ENCODE measurements around the gene ADAM15. TPM values are rescaled to one million over a fixed set of nuclear protein-coding genes. Genes with fewer than 3 reads are reported as not detected.

Gene ADAM15
- polyA plus RNA-seq, 3 donors: 44.5 to 202 (median 74.3) TPM

DNA sequence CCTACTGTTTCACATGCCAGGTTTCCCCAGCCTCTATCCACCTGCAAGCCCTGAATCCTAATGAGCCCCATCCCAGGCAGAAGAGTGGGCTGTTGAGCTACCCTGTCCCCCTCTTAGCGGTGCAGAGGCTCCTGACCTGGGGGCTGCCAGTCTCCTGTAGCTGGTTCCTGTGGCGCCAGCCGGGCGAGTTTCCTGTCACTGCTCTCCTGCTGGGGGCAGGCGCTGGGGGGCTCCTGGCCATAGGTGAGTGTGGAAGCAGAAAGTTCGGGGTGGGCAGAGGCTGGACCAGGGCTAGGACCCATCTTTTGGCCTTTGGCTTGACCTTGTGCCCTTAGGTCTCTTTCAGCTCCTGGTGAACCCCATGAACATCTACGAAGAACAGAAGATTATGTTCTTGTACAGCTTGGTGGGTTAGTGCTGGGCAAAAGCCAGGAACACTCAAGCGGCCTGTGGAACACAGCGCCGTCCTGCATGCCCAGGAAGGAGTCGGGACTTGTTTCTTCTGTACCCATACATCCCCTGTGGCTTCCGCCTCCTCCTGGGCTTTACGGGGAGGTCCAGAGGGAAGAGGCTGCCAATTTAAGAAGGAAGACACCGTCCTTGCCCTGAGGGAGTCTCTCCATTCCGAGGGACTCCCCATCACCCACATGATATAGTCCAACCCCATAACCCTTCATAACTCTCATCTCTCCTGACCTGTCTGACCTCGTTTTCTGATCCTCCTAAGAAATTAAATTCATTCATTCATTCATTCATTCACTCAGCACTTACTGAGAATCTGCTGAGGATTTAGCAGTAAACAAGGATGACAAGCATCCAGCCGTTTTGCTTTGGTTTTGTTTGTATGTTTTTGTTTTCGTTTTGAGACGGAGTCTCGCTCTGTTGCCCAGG, 16.6 kb upstream of the ADAM15 start:
- H3K9me3 Mint-ChIP-seq: peaks cover 0 to 1% (median 0%) of the 10 kb centered on the region in 7 donors
- intact Hi-C loops (cut with micrococcal nuclease): no loop called here
- H3K27me3 Mint-ChIP-seq (ENCODE audit: low read depth in 3 of 3): peaks cover 10 to 18% (median 12%) of the 10 kb centered on the region in 3 donors
- Histone ChIP-seq H3K9me3 (replicated peaks in 1 of 2; ENCODE audit: control insufficient read depth in 1 of 2, insufficient read depth in 1 of 2, low read length in 2 of 2) (no peaks in the 10 kb centered on the region), H4K20me1 (ENCODE audit: insufficient read depth, low read length) (no peaks in the 10 kb centered on the region), H3K4me2 (replicated peaks; ENCODE audit: extremely low read depth, low read length, poor library complexity, severe bottlenecking) (no peak overlapping the region), H3K79me2 (ENCODE audit: insufficient read depth, low read length) (no peaks in the 10 kb centered on the region), H3K36me3 (replicated peaks in 1 of 2; ENCODE audit: control insufficient read depth in 1 of 2, insufficient read depth in 2 of 2, low read length in 2 of 2) (no peaks in the 10 kb centered on the region), H3K4me3 (replicated peaks in 1 of 3; ENCODE audit: low read depth in 2 of 3, low read length in 3 of 3) (no peak overlapping the region), H3K4me1 (ENCODE audit: control insufficient read depth in 1 of 2, insufficient read depth in 2 of 2, low read length in 2 of 2) (peaks cover 26 to 28% of the 10 kb centered on the region in 2 donors), H2AFZ (ENCODE audit: insufficient read depth, low read depth, low read length, poor library complexity, severe bottlenecking) (no peak overlapping the region), H3K27me3 (ENCODE audit: control insufficient read depth in 2 of 2, insufficient read depth in 2 of 2, low read length in 2 of 2) (no peaks in the 10 kb centered on the region), H3K27ac (ENCODE audit: low read depth in 1 of 2, low read length in 2 of 2) (no peak overlapping the region), H3K9ac (ENCODE audit: insufficient read depth, low read length, poor library complexity, severe bottlenecking) (no peak overlapping the region)
- 79% methylated on average over 14 of the region's 20 CpGs for WGBS (ENCODE audit: insufficient coverage)
- no peak overlapping the region for H3K4me3 Mint-ChIP-seq
- no peak for DNase-seq
- no peaks in the 10 kb centered on the region for H3K36me3 Mint-ChIP-seq
- no peak overlapping the region for H3K27ac Mint-ChIP-seq
- TF ChIP-seq, protein P1, sequence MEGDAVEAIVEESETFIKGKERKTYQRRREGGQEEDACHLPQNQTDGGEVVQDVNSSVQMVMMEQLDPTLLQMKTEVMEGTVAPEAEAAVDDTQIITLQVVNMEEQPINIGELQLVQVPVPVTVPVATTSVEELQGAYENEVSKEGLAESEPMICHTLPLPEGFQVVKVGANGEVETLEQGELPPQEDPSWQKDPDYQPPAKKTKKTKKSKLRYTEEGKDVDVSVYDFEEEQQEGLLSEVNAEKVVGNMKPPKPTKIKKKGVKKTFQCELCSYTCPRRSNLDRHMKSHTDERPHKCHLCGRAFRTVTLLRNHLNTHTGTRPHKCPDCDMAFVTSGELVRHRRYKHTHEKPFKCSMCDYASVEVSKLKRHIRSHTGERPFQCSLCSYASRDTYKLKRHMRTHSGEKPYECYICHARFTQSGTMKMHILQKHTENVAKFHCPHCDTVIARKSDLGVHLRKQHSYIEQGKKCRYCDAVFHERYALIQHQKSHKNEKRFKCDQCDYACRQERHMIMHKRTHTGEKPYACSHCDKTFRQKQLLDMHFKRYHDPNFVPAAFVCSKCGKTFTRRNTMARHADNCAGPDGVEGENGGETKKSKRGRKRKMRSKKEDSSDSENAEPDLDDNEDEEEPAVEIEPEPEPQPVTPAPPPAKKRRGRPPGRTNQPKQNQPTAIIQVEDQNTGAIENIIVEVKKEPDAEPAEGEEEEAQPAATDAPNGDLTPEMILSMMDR (IDR thresholded peaks at IDR 0.05): no peak
- peaks cover 33% of the 10 kb centered on the region for H3K4me1 Mint-ChIP-seq

GRCh38 chr1:155035936-155036335, 15.2 kb upstream of the ADAM15 start:
- Mint-ChIP-seq H3K4me3 (no peak overlapping the region), H3K4me1 (peaks cover 31% of the 10 kb centered on the region), H3K36me3 (no peaks in the 10 kb centered on the region), H3K27me3 (ENCODE audit: low read depth in 3 of 3) (peaks cover 10 to 19% (median 12%) of the 10 kb centered on the region in 3 donors), H3K27ac (peak overlapping the region in 3 of 7 donors; percentile 13 to 35 (median 25)), H3K9me3 (peaks cover 0 to 3% (median 0%) of the 10 kb centered on the region in 7 donors)
- no peak overlapping the region for H2AFZ ChIP-seq (ENCODE audit: insufficient read depth, low read depth, low read length, poor library complexity, severe bottlenecking)
- peaks cover 26 to 28% of the 10 kb centered on the region in 2 donors for H3K4me1 ChIP-seq (ENCODE audit: control insufficient read depth in 1 of 2, insufficient read depth in 2 of 2, low read length in 2 of 2)
- TF ChIP-seq, protein P1 (IDR thresholded peaks at IDR 0.05): no peak
- no peaks in the 10 kb centered on the region for H4K20me1 ChIP-seq (ENCODE audit: insufficient read depth, low read length)
- no peaks in the 10 kb centered on the region for H3K79me2 ChIP-seq (ENCODE audit: insufficient read depth, low read length)
- DNase-seq: peak in 2 of 3 donors; percentile 51 to 60
- H3K4me2 ChIP-seq (replicated peaks; ENCODE audit: extremely low read depth, low read length, poor library complexity, severe bottlenecking): peak overlapping the region; percentile 8
- no peak overlapping the region for H3K9ac ChIP-seq (ENCODE audit: insufficient read depth, low read length, poor library complexity, severe bottlenecking)
- H3K4me3 ChIP-seq (replicated peaks in 1 of 3; ENCODE audit: low read depth in 2 of 3, low read length in 3 of 3): no peak overlapping the region
- H3K27me3 ChIP-seq (ENCODE audit: control insufficient read depth in 2 of 2, insufficient read depth in 2 of 2, low read length in 2 of 2): no peaks in the 10 kb centered on the region
- no peak overlapping the region for H3K27ac ChIP-seq (ENCODE audit: low read depth in 1 of 2, low read length in 2 of 2)
- intact Hi-C loops (cut with micrococcal nuclease): no loop called here
- no peaks in the 10 kb centered on the region for H3K9me3 ChIP-seq (replicated peaks in 1 of 2; ENCODE audit: control insufficient read depth in 1 of 2, insufficient read depth in 1 of 2, low read length in 2 of 2)
- WGBS (ENCODE audit: insufficient coverage): 0% methylated on average over 1 of the region's 2 CpGs
- H3K36me3 ChIP-seq (replicated peaks in 1 of 2; ENCODE audit: control insufficient read depth in 1 of 2, insufficient read depth in 2 of 2, low read length in 2 of 2): no peaks in the 10 kb centered on the region

Measured in CD14-positive monocyte (primary cell).